Activated T-cell treated with anti-CD3 and anti-CD28 coated beads, Interleukin-2, amount 50 U/mL, for 24 hours (primary cell): ENCODE results near the gene SSTR5.

Experiments
- DNase-seq: peaks from one replicate; pipeline ENCODE4 v3.0.0-alpha.2; 2020
- H3K27ac Mint-ChIP-seq: 2 replicates; pipeline ENCODE4 v1.8.0; 2020; ENCODE audit warnings: mild to moderate bottlenecking, mixed read lengths
- H3K27me3 Mint-ChIP-seq: 2 replicates; pipeline ENCODE4 v1.8.0; 2020; ENCODE audit warnings: mixed read lengths
- H3K36me3 Mint-ChIP-seq: 2 replicates; pipeline ENCODE4 v1.8.0; 2020; ENCODE audit warnings: low read depth, mixed read lengths
- H3K4me1 Mint-ChIP-seq: 2 replicates; pipeline ENCODE4 v1.8.0; 2020; ENCODE audit warnings: low read depth, mixed read lengths
- H3K4me3 Mint-ChIP-seq: 2 replicates; pipeline ENCODE4 v1.8.0; 2020; ENCODE audit warnings: mild to moderate bottlenecking, moderate library complexity, mixed read lengths
- H3K9me3 Mint-ChIP-seq: 2 replicates; pipeline ENCODE4 v1.8.0; 2020; ENCODE audit warnings: mixed read lengths

The SSTR5 gene

DNA sequence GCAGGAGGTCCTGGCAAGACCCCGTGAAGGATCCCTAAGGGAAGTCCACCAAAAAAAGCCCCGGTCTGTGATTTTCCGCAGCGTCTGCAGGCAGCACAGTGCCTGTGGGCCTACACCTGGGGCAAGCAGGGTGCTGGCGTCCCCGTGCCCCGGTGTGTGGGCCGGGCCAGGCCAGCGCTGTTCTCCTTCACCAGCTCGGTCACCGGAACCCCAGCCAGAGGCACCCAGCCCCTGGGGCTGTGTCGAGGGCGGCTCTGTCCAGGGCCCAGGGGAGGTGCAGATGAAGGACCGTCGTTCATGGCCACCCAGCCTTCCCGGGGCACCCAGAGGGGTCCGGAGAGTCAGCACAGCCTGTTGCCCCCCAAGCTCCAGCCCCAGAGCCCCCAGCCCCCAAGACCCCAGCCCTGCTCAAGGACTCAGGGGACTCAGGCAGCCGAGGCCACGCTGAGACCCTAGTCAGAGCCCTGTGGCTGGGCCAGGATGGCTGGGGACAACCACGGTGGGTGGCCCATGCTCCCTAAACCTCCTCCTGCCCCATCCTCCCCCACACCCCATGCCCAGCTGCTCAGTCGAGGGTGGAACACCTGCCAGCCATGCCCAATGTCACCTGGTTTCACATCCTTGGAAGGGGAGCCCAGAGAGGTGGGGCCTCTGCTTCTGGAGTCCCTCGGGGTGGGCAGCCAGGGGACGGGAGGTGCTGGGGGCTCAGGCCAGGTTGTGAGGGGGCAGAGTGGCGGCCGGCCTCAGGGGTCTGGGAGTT, 29.2 kb downstream of the SSTR5 start:
- H3K36me3 Mint-ChIP-seq: no peaks in the 10 kb centered on the region
- DNase-seq: no peak
- H3K4me1 Mint-ChIP-seq: no peaks in the 10 kb centered on the region
- H3K27ac Mint-ChIP-seq: no peak overlapping the region
- H3K9me3 Mint-ChIP-seq: no peaks in the 10 kb centered on the region
- no peak overlapping the region for H3K4me3 Mint-ChIP-seq
- H3K27me3 Mint-ChIP-seq: peaks cover 27% of the 10 kb centered on the region

DNA sequence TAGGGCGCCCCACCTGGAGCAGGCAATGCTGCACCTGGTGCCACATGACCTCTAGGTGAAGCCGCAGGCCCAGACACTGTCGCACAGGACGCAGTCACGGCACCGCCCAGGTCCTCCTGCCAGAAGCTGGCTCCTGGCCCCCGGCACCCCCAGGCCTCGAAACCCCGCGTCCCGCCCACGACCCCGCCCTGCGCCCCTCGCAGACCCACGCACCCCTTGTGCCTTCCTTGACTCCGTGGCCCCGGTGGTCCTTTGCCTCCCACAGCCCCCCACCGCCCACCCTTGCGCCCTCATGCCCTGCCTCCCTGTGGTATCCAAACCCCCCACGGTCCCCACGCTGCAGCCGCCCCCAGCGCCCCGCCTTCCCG, 29.8 kb downstream of the SSTR5 start:
- H3K36me3 Mint-ChIP-seq: no peaks in the 10 kb centered on the region
- no peak for DNase-seq
- H3K9me3 Mint-ChIP-seq: no peaks in the 10 kb centered on the region
- H3K4me3 Mint-ChIP-seq: no peak overlapping the region
- H3K4me1 Mint-ChIP-seq: no peaks in the 10 kb centered on the region
- no peak overlapping the region for H3K27ac Mint-ChIP-seq
- H3K27me3 Mint-ChIP-seq: peaks cover 27% of the 10 kb centered on the region

DNA sequence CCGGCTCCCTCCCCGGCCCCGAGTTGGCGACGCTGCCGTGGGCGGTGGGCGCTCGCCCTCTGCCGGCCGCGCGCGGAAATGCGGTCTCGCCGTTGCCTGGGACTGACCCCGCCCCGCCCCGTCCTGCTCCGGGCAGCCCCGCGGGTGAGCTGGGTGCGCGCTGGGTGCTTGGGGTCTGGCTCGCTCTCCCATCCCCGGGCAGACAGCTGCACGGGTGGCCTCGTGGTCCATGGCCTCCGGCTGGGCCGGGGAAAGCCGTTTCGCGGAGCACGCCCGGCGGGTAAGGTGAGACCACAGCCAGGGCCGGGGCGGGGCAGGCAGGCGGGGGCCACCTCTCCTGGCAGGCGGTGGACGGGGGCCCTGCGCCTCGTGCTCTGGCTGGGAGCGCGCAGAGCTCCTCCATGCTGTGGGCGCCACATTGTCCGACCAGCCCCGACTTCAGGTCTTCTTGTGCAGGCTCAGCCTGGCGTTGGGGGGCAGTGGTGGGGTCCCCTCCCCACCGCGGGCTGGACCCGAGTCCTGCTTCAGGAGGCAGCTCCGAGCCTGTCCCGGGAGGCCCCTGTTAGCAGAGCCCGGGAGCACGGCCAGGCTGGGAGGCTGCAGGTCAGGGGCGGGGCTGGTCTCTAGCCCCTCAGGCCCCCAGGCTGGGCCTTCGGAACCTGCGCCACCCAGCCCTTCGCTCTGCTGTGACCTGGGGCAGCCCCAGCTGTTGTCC, 30.5 kb downstream of the SSTR5 start:
- peaks cover 27% of the 10 kb centered on the region for H3K27me3 Mint-ChIP-seq

DNA sequence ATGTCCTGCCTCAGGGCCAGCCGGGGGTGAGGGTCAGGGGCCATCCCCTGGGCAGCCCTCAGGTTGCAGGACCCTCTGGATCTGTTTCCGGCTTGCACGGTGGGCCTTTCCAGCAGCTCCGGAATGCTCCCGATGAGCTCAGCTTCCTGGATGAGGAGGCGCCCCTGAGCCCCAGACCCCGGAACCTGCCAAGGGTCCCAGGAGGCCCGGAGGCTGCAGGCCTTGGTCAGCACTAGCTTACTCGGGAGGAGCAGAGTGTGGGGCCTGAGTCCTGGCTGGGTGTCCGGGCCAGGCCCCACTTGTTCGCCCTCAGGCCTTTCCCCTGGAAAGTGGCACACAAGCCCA, 31.1 kb downstream of the SSTR5 start:
- peaks cover 27% of the 10 kb centered on the region for H3K27me3 Mint-ChIP-seq
- H3K27ac Mint-ChIP-seq: no peak overlapping the region
- H3K36me3 Mint-ChIP-seq: no peaks in the 10 kb centered on the region
- H3K4me3 Mint-ChIP-seq: no peak overlapping the region
- H3K9me3 Mint-ChIP-seq: no peaks in the 10 kb centered on the region
- H3K4me1 Mint-ChIP-seq: no peaks in the 10 kb centered on the region
- DNase-seq: no peak

More for the DNA sequence above, 30.5 kb downstream of the SSTR5 start:
- no peaks in the 10 kb centered on the region for H3K36me3 Mint-ChIP-seq
- DNase-seq: peak; percentile 86
- no peaks in the 10 kb centered on the region for H3K4me1 Mint-ChIP-seq
- H3K4me3 Mint-ChIP-seq: no peak overlapping the region
- H3K9me3 Mint-ChIP-seq: no peaks in the 10 kb centered on the region
- no peak overlapping the region for H3K27ac Mint-ChIP-seq

DNA sequence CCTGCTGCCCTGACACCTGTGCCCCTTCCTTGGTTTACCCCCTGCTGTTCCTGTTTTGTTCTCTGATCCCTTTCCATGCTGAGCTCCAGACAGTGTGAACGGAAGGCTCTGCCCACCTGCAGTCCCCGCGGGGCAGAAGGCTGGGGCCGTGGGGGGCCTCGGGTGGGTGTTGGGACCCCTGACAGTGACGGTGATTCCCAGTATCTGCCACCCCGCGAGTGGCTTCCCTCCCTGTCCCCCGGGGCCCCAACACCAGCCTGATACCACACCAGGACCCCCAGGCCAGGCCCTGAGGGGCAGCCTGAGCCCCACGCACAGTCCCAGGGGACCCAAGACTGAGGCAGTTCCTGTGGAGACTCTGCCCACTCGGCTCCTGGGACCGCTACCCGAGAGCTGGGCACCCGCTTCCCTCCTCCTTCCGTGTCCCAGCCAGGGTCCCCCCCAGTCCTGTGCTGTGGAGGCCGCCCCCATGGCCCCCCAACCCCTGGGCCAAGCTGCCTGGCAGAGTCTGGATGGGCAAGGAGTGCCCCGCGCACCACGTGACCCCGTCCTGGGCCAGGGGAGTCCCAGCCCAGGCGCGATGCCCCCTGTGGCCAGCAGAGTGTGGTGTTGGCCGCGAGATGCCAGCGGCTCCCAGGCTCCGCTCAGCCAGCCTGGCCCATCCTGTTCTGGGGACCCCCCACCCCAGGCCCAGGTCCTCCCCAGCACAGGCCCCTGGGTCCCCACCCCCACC, 33.5 kb downstream of the SSTR5 start:
- H3K27ac Mint-ChIP-seq: no peak overlapping the region
- peaks cover 25% of the 10 kb centered on the region for H3K27me3 Mint-ChIP-seq
- H3K36me3 Mint-ChIP-seq: no peaks in the 10 kb centered on the region
- no peak overlapping the region for H3K4me3 Mint-ChIP-seq
- DNase-seq: peak; percentile 67
- H3K4me1 Mint-ChIP-seq: no peaks in the 10 kb centered on the region
- H3K9me3 Mint-ChIP-seq: no peaks in the 10 kb centered on the region

DNA sequence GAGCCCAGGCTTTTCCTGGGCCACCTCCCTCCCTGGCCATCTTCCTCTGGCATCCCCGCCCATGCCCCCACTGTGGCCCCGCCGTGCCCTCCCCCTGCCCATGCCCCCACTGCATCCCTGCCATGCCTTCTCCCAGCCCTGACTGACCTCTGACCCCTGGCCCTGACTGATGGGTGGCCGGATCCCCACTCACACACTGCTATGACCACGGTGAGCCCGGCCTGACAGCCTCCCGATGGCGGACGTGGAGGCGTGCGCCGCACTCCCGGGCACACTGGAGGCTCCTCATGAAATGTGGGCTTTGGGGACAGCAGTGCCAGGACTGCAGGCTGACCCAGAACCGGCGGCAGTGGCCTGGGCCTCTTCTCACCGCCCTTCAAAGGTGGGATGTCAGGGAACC, 34.1 kb downstream of the SSTR5 start:
- no peaks in the 10 kb centered on the region for H3K9me3 Mint-ChIP-seq
- H3K27ac Mint-ChIP-seq: no peak overlapping the region
- H3K4me3 Mint-ChIP-seq: no peak overlapping the region
- no peaks in the 10 kb centered on the region for H3K4me1 Mint-ChIP-seq
- H3K27me3 Mint-ChIP-seq: peaks cover 22% of the 10 kb centered on the region
- H3K36me3 Mint-ChIP-seq: no peaks in the 10 kb centered on the region
- DNase-seq: no peak

DNA sequence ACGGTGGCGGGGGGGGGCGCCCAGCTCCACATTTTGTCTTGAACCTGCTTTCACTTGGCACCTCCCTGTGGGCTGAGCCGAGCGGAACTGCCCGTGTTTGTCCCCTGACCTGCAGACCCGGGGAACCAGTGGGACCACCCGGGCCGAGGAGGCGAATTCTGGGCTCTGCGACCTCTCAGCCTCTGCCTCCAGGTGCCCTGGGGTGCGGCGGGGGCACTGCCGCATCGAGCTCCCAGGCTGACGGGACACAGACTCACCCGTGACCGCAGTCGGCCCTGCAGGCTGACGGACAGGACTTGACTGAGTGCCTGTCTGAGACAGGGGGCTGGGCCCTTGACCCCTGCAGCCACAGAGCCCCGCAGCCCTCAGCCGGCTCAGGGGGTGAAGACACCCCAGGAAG, 34.6 kb downstream of the SSTR5 start:
- no peaks in the 10 kb centered on the region for H3K36me3 Mint-ChIP-seq
- H3K4me3 Mint-ChIP-seq: no peak overlapping the region
- peaks cover 22% of the 10 kb centered on the region for H3K27me3 Mint-ChIP-seq
- H3K4me1 Mint-ChIP-seq: no peaks in the 10 kb centered on the region
- H3K9me3 Mint-ChIP-seq: no peaks in the 10 kb centered on the region
- no peak for DNase-seq
- no peak overlapping the region for H3K27ac Mint-ChIP-seq

DNA sequence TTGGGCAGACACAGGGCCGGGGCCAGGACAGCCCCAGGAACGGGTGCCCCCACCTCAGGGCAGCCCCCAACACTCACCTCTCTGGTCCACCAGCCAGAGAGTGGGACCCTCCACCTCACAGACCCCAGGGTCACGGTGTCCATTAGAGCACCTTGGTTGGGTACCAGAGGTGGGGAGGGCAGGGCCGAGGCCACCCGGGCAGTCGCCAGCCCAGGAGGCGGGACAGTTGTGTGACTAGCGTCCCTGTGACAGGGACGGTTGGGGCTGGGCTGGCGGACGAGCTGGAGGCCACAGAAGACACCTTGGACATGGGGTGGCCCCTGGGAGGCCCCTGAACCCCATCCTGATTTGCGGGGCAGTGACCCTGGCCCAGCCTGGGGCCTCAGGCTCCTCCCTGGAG, 35.2 kb downstream of the SSTR5 start:
- Mint-ChIP-seq H3K36me3 (no peaks in the 10 kb centered on the region), H3K4me3 (no peak overlapping the region), H3K27ac (no peak overlapping the region), H3K27me3 (peaks cover 22% of the 10 kb centered on the region), H3K9me3 (no peaks in the 10 kb centered on the region), H3K4me1 (no peaks in the 10 kb centered on the region)
- DNase-seq: no peak

DNA sequence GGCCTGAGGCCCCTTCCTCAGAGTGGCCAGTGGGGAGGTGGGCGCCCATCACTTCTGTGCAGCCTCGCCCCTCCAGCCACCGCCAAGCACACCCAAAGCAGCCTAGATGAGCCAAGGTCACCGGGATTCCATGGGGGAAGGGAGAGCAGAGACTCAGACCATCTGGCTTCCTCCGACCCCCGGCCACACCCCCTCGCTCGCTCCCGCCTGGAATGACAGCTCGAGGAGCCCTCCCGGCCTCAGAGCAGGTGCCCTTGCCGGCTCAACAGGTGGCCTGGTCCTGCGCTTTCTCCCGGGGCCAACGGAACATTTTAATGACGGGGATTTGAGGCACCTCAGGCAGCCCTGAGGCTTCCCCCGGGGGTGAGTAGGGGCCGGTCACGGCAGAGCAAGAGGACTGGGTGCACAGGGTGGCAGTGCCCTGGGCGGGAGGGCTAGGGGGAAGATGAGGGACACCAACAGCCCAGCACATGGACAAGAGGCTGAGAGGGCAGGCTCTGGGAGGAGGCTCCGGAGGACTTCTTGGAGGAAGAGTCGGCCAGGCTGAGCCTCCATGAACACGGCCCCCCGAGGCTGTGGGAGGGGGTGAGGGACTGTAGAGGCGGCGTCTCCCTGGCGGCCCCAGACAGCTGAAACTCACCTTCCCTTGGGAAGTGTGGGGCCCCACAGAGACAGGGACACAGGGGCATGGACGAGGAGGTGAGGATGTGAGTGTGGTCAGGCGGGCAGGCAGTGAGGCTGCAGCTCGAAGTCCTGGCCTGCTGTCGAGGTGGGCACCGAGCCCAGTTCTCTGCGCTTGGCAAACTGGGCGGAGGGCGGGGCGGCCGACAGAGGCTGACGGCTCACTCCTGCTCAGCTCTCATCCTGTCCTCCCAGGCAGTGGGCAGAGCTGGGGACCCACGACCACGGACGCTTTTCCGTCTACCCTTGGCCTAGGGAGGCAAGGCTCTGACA, 36.0 kb downstream of the SSTR5 start:
- no peaks in the 10 kb centered on the region for H3K4me1 Mint-ChIP-seq
- H3K9me3 Mint-ChIP-seq: no peaks in the 10 kb centered on the region
- no peak overlapping the region for H3K27ac Mint-ChIP-seq
- no peak for DNase-seq
- no peak overlapping the region for H3K4me3 Mint-ChIP-seq
- H3K36me3 Mint-ChIP-seq: no peaks in the 10 kb centered on the region
- H3K27me3 Mint-ChIP-seq: peaks cover 22% of the 10 kb centered on the region

DNA sequence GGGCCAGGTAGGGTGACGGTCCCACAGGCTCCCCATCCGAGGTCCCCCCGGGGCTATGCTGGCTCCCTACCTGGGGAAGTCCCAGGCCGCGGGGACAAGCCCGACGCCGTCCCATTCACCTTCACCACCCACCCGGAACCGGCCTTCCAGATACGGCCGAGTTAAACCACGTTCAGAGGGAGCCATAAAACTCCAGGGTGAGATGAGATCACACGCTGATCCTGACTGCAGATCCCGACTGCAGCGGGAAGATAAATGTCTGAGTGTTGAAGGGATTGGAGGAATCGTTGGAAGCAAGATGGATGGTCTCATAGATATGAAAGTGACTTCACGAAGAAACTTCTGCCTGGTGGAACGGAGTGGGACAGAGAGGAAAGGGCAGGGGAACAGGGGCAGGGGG, 37.1 kb downstream of the SSTR5 start:
- peaks cover 11% of the 10 kb centered on the region for H3K27me3 Mint-ChIP-seq
- no peaks in the 10 kb centered on the region for H3K36me3 Mint-ChIP-seq

DNA sequence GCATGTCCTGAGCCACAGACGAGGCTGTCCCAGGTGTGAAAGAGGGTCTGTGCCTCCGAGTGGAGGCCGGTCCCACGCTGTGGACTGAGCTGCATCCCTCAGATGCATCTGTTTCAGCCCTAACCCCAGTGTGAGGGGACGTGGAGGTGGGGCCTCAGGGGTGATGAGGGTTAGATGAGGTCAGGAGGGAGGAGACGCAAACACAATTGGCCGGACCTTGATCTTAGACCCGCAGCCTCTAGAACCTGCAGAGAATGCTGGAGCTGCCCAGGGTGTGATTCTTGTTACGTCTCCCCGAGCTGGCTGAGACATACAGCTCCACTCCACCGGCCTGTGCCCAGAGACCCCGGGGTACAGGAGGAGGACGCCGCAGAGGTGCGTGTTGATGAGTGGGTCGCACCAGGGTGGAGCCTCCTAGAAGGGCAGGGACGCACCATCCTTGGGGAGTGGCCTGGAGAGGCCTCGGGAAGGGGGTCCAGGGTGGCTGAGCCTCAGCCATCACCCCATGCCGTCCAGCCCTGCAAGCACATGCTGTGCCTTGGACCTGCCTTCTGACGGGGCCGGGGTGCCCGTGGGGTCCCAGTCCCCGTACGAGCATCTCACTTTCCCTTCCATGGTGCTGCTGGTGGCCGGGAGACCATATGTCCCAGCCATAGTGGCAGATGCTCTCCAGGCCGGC, 40.1 kb downstream of the SSTR5 start:
- DNase-seq: no peak
- Mint-ChIP-seq H3K36me3 (no peaks in the 10 kb centered on the region), H3K4me1 (no peaks in the 10 kb centered on the region), H3K9me3 (no peaks in the 10 kb centered on the region), H3K4me3 (no peak overlapping the region), H3K27me3 (no peaks in the 10 kb centered on the region), H3K27ac (no peak overlapping the region)

More for the DNA sequence above, 37.1 kb downstream of the SSTR5 start:
- no peak for DNase-seq
- Mint-ChIP-seq H3K4me1 (no peaks in the 10 kb centered on the region), H3K4me3 (no peak overlapping the region), H3K27ac (no peak overlapping the region), H3K9me3 (no peaks in the 10 kb centered on the region)

DNA sequence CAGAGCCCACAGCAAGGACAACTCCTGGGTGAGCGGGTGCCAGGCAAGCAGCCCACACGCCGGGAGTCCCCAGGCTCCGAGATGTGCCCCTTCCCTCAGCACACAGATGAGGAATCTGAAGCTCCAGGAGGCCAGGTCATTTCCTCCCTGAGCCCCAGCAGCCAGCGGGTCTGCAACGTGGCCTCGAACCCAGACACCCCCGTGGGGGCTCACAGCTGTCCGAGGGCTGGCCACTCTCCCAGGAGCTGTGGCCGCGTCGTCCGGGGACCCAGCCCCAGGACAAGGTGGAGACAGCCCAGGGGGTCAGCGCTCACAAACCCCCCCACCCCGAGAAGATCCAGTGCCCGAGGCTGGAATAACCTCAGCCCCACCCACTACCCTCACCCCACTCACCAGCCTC, 40.9 kb downstream of the SSTR5 start:
- no peak overlapping the region for H3K4me3 Mint-ChIP-seq
- H3K27me3 Mint-ChIP-seq: no peaks in the 10 kb centered on the region
- H3K9me3 Mint-ChIP-seq: no peaks in the 10 kb centered on the region
- H3K27ac Mint-ChIP-seq: no peak overlapping the region
- DNase-seq: no peak
- no peaks in the 10 kb centered on the region for H3K4me1 Mint-ChIP-seq
- no peaks in the 10 kb centered on the region for H3K36me3 Mint-ChIP-seq

DNA sequence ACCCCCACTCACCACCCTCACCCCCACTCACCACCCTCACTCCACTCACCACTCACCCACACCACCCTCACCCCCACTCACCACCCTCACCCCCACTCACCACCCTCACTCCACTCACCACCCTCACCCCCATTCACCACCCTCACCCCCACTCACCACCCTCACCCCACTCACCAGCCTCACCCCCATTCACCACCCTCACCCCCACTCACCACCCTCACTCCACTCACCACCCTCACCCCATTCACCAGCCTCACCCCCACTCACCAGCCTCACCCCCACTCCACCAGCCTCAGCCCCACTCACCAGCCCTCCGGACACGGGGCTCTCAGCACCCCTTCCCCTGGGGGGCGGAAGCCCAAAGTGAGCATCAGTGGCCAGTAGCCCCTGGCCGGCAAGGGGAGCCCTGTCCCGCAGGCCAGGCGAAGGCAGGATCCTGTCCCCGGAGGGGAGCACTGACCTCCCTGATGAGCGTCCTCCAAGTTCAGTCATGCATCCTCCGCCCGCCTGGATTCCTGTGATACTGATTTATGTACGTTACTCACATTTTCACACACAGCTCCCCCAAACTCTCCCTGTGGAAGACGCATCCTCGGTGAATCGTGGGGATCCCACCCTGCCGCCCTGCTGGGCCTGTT, 41.5 kb downstream of the SSTR5 start:
- H3K27me3 Mint-ChIP-seq: no peaks in the 10 kb centered on the region
- no peaks in the 10 kb centered on the region for H3K36me3 Mint-ChIP-seq
- H3K4me3 Mint-ChIP-seq: no peak overlapping the region
- no peaks in the 10 kb centered on the region for H3K4me1 Mint-ChIP-seq
- DNase-seq: no peak
- no peaks in the 10 kb centered on the region for H3K9me3 Mint-ChIP-seq
- H3K27ac Mint-ChIP-seq: no peak overlapping the region
